Posterior cingulate gyrus (tissue), 11 donors: Measurements from ENCODE around the gene TEN1.

Experiments
- DNase-seq, 10 donors: peaks; one replicate each; pipeline versions ENCODE4 v3.0.0 to v3.0.0-alpha.2; 2020 to 2021; ENCODE audit warnings: mixed read lengths in 3 of 10
- intact Hi-C: fragments of 100-400 bp; cut with DNase I; formaldehyde crosslinking; loops from one replicate; pipeline ENCODE4 v1.15.1; 2023

Gene TEN1

DNA sequence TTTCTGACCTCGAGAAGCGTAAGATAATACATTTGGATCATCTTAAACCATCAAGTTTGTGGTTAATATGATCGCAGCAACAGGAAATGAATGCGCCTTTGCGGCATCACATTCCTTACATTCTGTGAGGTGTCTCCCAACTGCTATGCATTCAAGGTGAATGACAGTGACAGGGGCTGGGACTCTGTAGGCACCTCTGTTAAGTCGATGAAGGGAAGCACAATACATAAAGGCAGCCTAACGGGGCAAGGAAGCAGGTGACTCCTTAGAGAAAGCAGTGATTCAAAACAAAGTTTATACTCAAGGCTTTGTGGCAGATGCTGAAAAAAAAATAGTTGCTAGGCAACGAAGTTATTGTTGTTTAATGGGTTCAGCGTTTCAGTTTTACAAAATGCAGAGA, 69.7 kb downstream of the TEN1 start:
- DNase-seq: no peak
- intact Hi-C loops: no loop called here

- intact Hi-C loops: no loop called here
- DNase-seq: no peak
These were observed 70.2 kb downstream of the TEN1 start for GRCh38 chr17:76049239-76049638.

DNA sequence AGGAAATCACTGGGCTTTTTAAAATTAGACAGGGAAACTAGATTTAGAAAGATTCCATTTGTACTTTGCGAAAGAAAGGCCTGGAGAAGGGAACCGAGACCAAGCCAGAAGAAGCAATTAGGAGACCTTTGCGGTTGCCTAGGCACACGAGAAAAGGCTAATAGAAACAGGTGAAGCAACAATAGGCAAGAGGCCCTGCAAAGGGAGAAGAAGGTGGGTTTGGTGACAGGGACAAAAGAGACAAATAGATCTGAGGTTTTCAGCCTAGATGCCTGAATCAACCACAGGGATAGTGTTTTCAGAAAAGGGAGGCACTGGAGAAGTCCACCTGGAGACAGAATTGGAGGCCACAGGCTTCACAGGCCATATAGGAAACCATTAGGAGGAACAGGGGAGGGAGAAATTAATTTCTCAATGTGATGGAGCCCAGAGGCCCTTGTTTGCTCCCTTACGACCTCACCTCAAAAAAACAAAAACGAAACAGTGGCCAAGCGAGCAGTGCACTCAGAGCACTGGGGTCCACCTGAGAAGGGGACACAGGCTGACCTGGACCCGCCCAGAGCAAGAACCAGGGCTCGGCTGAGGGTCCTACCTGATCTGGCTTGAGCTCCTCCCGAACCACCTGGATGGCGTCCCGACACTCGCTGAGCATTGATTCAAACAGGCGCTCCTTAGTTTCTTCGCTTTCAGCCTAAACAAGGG, 70.9 kb downstream of the TEN1 start:
- DNase-seq: no peak
- intact Hi-C loops: no loop called here
